Activated CD4-positive, alpha-beta T cell treated with anti-CD3 and anti-CD28 coated beads, Interleukin-2, amount 50 U/mL, for 24 hours (primary cell): ENCODE data around the gene GPR153.

Experiments
- DNase-seq, 2 donors: peaks; one replicate each; pipeline ENCODE4 v3.0.0-alpha.2; 2020; ENCODE audit warnings: low read depth in 1 of 2, low spot score in 1 of 2

Gene GPR153

DNA sequence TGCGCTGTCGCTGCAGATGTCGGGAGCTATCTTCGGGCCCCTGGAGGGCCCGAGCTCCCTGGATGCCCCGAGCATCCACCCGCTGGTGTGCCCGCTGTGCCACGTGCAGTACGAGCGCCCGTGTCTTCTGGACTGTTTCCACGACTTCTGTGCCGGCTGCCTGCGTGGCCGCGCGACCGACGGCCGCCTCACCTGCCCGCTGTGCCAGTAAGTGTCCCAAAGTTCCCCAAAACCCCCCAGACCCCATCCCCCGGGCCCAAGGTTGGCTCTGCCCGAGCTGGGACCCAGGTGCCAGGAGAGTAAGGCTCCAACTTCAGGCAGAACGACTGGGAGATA is 54.4 kb downstream of the GPR153 start:
- DNase-seq = no peak

DNA sequence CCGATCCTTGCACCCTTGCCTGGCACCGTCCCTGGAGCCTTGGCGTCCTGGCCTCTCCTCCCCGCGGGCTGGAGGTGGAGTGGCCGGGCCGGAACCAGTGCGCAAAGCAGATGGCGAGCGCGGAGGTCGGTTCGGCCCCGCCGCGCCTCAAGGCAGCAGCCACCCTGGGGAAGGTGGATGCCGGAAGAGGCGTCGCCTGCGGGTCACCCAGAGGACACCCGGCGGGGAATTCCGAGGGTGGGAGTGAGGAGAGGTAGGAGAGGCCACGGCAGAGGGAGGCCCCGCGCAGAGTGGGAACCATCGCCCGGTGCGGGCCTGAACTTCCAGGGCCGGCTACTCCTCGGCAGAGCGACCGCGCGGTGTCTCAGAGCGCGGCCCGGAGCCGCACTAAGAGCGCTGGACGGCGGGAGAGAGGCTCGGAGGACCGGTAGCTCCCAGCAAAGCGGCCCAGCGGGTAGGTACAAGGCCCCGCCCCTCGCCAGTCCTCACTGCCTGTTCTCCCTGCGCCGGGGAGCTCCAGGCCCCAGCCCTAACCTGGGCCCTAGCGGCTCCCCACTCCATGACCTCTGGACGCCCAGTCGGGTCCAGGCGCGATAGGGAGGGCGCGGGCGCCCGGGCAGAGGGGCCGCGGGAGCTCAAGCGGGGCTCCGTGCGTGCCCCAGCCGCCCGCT is 54.9 kb downstream of the GPR153 start, which contains the start of gene RNF207:
Gene RNF207 (plus strand): TSS at position 271 of the 671 bp plus-strand sequence. CDS start 417 bp downstream, outside the sequence.
- peak; percentile 46 to 55 for DNase-seq

DNA sequence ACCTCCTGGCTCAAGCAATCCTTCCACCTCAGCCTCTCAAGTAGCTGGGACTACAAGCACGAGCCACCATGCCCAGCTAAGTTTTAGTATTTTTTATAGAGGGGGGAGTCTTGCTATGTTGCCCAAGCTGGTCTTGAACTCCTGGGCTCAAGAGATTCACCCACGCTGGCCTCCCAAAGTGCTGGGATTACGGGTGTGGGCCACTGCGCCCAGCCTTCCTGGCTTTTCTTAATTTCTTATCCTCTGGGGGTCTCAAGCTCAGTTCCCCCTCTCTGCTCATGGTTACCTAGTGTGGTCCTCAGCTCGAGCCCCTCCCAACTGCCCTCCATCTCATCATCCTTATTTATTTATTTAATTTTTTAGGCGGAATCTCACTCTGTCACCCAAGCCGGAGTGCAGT is 58.6 kb downstream of the GPR153 start:
- DNase-seq = no peak

DNA sequence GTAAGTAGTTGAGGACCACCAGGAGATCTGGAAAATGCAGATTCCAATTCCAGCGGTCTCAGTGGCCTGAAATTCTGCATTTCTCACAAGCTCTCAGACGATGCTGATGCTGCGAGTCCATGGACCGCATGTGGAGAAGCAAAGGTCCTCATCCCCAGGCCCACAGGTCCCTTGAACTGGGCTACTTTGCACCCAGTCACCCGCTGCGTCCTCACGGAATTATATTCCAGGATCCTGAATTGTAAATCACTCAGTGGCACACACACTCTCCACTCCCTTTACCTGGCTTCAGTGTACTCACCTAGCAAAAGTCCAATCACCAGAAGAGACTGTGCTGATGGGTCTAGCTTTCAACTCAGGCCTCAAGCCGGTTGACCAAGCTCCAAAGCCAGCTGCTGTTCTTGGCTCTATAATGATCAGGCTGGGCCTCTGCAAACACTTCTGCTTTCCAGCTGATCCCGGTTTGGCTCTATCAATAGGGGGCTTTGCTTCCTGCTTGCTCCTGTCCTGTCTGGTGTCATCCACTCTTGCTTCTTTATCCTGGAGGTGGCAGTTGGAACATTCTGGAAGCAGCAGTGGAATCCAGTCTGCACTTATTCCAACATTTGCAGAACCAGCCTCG is 60.6 kb downstream of the GPR153 start:
- no peak for DNase-seq

DNA sequence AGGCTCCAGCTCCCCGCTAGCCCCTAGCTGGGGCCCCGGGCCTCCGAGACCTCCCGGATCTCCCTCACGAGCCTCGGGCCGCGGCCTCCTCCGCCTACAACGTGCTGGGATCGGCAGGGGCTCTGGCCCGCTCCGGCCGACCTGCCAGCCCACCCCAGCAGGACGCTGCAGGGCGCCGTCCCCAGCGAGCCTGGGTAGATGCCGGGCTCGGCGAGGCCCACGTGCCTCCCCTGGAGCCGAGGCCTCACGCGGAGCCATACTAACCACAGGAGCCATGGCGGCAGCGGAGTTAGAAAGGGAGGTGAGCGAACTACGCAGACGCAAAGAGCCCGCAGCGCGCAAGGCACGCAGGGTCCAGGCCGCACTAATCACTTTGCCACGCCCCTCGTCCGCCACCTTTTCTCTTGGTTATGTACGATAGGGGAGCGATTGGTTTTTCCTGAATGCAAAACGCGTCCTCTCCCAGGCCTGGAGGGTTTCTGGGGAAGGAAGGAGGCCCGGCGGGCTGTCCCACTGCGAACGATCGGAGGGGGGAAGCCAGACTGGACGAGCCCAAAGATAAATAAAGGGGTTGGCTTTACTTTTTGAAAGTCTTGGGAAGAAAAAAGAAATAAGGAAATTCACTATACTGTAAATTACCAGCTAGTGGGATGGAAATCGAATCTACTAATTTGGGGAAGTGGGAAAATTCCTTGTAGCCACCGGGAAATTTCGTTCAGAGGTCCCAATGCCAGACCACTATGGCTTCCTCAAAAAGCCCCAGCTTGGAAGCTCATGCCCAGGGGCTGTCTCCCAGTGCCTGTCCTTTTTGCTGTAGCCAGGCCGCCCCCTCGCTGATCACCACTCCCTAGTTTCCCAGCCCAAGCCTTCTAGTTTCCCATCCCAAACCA is 61.4 kb downstream of the GPR153 start, which contains the start of gene RPL22:
Gene RPL22 (minus strand): TSS at position 298 of the 890 bp plus-strand sequence. CDS start 22 bp downstream, at position 276.
- peak; percentile 89 to 97 for DNase-seq

DNA sequence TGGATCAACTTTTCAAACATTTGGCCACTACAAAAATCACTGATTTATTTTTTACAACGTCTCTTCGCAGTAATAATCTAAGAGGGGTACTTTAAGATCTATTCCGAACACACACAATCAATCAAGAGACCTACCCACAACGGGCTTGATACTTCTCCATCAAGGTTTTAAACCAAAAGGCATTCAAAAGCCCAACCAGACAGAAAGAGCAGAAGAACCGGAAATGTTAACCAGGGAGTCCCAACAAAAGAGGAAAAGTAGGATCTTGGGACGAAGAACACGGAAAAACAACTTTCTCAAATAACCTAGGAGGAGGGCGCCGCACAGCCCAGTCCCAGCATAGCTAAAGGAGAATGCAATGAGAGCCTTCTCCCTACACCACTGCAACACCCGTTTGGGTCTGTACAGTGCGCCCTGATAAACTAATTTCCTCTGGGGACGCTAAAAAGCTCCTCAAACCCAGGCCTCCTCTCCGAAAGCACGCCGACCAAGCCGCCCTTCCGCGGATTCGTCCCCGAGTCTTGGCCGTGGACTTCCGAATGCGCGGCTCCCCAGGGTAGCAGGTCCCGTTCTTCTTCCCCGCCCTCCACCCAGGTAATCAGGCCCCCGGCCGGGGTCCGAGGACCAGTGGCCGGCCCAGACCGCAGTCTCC is 62.1 kb downstream of the GPR153 start:
- no peak for DNase-seq

DNA sequence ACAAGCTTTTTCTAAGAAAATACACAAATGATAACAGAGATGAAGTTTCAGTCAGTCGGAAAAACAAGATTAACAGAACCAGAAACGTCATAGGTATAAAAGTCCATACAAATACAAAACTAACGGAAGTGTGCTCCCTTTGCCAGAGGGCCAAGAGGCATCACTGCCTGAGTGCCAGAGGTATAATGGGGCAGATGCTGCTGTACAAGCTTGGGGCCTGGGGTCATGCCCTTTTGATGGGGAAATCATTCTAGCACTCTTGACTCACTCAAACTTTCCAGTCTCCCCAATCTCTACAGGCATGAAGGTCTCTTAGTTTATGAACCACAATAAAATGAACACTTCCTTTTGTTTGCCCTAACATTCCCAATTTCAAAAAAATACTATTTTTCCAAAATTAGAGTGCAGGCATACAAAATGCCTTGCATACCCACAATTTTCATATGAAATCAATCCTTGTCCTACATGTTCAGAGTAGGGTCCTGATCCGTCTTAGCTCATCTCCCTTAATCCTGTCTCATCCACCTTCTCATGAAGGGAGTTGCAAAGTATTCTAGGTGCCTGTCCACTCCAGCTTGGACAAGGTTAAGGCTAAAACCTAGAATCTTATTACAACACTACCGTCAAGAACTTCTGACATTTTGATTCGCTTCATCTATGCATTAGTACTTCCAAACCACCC is 63.0 kb downstream of the GPR153 start:
- no peak for DNase-seq
